ENCODE data around the gene TMEM179B.
"Not testable (repeated sequence)": the region's sequence is repeated elsewhere in the genome, so short reads cannot be mapped to it uniquely, and the experiment has no call there.

TMEM179B gene, protein sequence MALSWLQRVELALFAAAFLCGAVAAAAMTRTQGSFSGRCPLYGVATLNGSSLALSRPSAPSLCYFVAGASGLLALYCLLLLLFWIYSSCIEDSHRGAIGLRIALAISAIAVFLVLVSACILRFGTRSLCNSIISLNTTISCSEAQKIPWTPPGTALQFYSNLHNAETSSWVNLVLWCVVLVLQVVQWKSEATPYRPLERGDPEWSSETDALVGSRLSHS

DNA sequence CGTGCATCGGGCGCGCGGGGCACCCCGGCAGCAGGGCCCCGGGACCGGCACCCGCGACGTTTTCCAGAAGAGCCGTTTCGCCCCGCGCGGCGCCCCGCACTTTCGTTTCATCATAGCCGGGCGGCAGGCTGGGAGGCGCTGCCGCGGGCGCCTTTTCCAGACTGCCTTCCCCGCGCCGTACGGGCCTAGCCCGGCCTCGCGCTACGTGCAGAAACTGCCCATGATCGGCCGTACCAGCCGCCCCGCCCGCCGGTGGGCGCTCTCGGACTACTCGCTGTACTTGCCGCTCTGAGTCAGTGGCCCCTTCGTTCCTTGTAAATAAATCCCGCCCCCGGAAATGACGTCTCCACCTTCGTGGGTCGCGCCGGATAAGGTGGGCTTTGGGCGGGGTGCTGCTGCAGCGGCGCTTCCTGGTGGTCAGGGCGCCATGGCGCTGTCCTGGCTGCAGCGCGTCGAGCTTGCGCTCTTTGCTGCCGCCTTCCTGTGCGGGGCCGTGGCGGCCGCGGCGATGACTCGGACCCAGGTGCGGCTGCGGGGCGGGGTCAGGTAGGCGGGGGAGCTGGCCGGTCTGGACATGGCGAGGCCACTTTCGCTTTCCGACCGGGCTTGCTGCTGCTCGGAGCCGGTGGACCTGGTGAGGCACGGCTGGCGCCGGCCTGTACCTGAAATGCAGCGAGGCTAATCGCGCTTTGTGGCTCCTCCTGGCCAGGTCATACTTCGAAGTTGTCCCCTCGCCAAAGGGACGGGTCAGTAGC, at the start of gene TMEM179B:
TSS of gene TMEM179B (plus strand) at position 398 of the 755 bp plus-strand sequence. CDS start at position 428, 30 bp downstream.
- peak; percentile 90 for DNase-seq (ENCODE audit: low read depth, low spot score)
- peak within 1 kb of the TSS; percentile 96 for H3K27ac ChIP-seq

DNA sequence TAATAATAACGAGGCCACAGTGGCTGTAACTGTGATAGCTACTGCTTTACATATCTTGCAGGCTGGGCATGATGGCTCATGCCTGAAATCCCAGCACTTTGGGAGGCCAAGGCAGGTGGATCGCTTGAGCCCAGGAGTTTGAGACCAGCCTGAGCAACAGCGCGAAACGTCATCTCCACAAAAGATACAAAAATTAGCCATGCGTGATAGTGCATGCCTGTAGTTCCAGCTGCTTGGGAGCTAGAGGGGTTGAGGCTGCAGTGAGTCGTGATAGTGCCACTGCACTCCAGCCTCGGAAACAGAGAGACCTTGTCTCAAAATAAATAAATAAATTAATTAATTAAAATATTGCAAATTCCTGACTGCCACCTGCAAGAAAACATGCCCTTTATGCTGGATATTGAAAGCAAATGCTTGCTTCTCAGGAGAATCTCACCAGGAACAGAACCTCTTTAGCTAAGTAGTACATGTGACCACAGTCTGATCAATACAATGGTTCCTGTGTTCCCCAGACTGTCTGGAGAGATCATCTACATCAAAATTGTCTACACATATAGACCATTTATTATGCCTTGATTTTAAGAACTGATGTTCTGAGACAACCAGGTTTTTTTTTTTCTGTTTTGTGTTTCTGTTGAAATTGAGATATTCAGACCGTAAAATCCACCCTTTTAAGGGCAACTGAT, 39.6 kb upstream of the TMEM179B start:
- no peak for DNase-seq (ENCODE audit: low read depth, low spot score)
- H3K27ac ChIP-seq, result no peak overlapping the region

- H3K27ac ChIP-seq; DNase-seq (ENCODE audit: low read depth, low spot score): not testable (repeated sequence)
Measured at GRCh38 chr11:62749931-62750330, 37.3 kb upstream of the TMEM179B start.

GRCh38 chr11:62752177-62752785, 34.9 kb upstream of the TMEM179B start:
- no peak for DNase-seq (ENCODE audit: low read depth, low spot score)
- no peak overlapping the region for H3K27ac ChIP-seq

DNA sequence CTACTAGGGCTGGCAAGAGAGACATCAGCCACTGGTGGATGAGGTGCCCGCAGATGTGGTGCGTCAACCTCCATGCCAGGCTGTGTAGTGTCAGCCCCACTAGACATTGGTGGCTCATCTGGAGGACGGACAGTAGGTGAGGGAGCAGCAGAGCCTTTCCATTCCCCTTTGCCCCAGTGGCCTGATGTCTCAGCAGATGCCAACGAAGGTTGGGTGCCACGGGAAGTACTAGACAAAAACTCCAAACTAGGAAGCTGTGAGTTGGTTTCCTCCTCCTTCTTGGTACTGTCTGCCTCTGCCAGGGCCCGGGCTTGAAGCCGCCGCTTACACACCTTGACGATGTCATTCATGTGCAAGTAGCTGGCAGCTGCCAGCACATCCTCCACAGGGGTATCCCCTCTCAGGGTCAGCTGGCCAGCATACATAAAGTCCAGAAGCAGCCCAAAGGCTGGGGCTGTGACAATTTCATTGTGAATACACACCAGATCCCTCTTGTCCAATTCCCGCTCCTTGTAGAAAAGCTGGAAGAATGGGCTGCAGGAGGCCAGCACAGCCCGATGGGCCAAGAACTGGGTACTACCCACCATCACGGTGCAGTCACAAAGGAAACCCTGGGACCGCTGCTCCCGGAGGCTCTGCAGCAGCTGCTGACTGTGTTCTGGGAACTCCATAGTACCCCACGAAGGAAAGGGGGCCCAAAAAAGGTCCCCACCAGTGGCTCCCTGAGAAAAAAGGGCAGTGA, 34.0 kb upstream of the TMEM179B start:
- H3K27ac ChIP-seq, result peak overlapping the region; percentile 73
- no peak for DNase-seq (ENCODE audit: low read depth, low spot score)

GRCh38 chr11:62753736-62754603, 33.2 kb upstream of the TMEM179B start, which contains the start of gene ZBTB3:
Gene ZBTB3, minus strand, starts transcription at chr11:62754160. Its CDS starts 496 bp downstream, at chr11:62753664.
- peak; percentile 97 for DNase-seq (ENCODE audit: low read depth, low spot score)
- H3K27ac ChIP-seq, result peak within 1 kb of the TSS; percentile 73

- DNase-seq (ENCODE audit: low read depth, low spot score), result no peak
- no peak overlapping the region for H3K27ac ChIP-seq
Measured at GRCh38 chr11:62755086-62755615, 32.1 kb upstream of the TMEM179B start.

DNA sequence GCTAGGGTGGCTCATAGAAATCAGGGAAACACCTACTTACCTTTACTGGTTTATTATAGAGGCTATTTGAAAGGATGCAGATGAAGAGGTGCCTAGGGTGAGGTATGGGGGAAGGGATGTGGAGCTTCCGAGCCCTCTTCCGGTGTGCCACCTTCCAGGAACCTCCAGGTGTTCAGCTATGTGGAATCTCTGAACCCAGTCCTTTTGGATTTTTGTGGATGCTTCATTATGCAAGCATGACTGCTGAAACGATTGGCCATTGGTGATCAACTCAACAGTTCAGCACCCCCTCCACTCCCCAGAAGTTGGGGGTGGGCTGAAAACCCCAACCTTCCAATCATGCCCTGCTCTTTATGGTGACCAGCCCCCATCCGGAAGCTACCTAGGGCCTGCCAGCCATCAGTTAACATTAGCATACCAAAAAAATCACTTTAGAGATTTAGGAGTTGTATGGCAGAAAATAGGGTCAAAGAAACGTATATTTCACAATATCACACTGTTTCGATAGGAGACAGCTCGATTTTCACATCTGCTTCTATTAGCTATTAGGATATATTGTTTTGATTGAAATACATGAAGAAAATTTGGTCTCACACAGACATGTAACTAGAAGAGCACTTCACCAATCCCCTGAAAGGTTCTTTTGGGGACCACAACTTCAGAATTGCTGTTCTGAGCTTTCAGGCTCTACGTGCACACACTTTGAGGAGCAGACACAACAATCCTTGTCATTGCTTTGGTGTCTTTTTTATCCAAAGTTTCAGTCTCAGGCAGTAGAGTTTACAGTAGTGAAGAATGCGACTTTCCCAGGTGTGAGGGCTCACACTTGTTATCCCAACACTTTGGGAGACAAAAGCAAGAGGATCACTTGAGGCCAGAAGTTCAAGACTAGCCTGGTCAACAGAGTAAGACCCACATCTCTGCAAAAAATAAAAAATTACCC, 29.1 kb upstream of the TMEM179B start:
- no peak overlapping the region for H3K27ac ChIP-seq
- no peak for DNase-seq (ENCODE audit: low read depth, low spot score)

- H3K27ac ChIP-seq, result peak overlapping the region; percentile 56
- DNase-seq (ENCODE audit: low read depth, low spot score), result not testable (repeated sequence)
Measured at GRCh38 chr11:62760867-62761227, 26.4 kb upstream of the TMEM179B start.

DNA sequence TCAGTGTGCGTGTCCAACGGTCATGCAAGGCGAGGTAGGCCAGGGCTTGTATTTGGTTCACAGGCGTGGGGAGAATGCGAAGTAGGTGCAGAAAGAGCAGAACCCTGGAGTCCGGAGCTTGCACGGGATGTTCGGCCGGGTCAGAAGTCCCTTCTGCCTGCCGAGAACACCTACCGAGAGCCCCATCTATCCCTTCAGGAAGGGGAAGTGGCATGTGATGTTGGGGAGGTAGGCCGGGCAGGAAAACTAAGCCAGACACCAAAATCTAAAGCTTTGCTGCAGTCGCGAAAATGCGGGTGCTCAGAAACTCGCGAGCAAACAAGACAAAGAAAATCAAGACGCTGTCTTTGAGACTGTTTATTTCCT, 16.4 kb upstream of the TMEM179B start:
- H3K27ac ChIP-seq, result peak overlapping the region; percentile 86
- no peak for DNase-seq (ENCODE audit: low read depth, low spot score)

DNA sequence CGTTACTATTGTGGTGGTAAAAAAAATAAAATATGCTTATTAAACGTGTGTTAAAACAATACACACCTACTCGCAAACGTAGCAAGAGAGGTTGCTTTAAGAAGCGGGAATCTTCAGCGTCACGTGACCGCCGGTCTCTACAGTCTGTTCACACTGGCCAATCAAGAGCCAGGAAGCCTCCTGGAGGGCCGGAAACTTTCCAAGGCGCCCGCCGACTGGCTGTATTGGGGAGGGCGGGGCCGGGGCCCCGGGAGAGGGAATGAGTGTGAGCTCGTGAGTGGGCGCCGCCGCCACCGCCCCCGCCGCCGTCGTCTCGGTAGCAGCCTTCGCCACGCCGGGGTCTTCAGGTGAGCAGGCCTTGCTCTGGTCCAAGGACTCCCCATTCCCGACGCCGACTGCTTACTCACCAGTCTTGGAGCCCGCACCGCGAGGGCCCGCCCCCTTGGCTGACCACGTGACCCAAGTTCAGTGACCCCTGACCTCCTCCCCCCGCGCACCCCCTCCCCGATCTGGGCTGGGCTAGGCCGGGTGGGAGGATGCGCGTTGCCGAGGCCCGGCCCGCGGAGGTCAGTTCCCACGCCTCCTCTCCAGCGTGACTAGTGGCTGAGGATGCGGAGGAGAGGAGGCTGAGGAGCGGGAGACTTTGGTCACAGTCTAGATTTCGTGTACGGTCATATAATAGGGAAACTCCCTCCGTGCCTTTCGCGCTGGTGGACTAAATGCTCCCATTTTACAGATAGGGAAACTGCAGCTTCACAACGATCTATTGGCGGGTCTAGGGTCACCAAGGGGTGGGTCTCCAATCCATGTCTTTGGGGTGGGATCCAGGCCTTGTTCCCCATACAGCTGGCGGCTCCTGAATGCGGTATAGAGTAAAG, 15.8 kb upstream of the TMEM179B start, which contains the start of gene TAF6L:
TSS of gene TAF6L (plus strand) at position 253 of the 878 bp plus-strand sequence. CDS start 4,388 bp downstream, outside the sequence.
- H3K27ac ChIP-seq, result peak within 1 kb of the TSS; percentile 86
- DNase-seq (ENCODE audit: low read depth, low spot score), result peak; percentile 65

DNA sequence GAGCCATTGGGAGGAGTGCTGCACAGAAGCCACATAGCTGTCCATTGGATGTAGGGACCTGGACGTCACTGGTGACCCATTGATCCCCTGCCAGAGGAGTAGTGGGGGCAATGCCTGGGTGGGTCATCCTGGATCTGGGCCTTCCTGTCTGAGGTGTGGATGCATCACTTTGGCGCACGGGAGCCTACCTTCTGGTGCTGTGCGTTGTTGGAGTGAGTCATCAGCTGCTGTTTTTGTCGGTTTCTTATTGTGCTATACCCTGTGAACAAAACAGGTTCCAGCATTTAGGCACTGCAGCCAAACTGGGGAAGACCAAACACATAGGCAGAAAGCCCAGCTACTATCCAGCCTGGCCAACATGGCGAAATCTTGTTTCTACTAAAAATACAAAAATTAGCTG, 12.8 kb upstream of the TMEM179B start:
- no peak for DNase-seq (ENCODE audit: low read depth, low spot score)
- no peak overlapping the region for H3K27ac ChIP-seq

DNA sequence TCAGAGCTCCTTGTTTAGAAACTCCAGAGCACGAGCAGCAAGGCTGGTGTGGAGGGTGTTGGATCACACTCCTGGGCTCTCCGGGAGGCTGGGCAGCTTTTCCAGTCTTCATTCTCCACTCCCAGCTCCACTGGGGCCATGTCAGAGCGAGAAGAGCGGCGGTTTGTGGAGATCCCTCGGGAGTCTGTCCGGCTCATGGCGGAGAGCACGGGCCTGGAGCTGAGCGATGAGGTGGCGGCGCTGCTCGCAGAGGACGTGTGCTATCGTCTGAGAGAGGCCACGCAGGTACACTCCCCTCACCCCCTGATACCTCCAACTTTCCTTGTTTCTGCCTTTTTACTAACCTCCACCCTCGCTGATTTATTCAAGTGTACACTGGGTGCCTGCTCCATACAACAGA, 11.6 kb upstream of the TMEM179B start:
- no peak overlapping the region for H3K27ac ChIP-seq
- no peak for DNase-seq (ENCODE audit: low read depth, low spot score)

DNA sequence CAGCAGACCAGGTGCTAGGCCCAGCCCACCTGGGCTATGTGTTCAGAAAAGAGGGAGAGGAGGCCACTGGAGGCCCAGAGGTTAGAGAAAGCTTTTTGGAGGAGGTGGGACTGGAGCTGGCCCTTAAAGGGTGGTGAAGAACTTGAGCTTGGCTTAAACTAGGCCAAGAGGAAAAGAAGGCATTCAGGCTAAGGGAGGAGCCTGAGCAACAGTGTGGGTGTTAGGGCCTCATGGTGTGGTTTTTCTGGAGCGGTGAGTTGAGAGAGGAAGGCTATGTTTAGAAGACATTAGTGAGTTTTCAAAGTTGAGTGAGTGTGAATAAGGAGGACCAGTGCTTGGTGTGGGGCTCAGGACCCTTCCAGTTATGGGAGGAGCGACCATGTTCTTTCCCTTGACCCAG, 9.8 kb upstream of the TMEM179B start:
- H3K27ac ChIP-seq, result no peak overlapping the region
- DNase-seq (ENCODE audit: low read depth, low spot score), result no peak

DNA sequence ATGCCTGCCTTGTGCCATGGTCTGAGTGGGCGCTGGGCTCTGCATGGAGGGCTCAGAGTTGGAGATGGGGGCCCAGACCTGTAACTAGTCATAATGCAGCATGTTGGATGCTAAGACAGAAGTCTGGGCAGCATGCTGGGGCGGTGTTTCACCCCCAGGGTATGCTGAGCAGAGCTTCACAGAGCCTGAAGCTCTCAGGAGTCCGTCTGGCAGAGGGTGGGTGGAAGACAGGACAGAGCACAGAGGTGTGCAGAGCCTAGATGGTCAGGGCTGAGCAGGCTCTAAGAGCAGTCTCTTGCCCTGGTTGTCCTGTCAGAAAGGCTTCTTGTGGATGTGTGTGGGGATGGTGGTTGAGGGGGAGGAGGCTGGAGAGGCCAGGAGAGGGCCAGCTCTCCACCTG, 8.8 kb upstream of the TMEM179B start:
- no peak for DNase-seq (ENCODE audit: low read depth, low spot score)
- H3K27ac ChIP-seq, result no peak overlapping the region

DNA sequence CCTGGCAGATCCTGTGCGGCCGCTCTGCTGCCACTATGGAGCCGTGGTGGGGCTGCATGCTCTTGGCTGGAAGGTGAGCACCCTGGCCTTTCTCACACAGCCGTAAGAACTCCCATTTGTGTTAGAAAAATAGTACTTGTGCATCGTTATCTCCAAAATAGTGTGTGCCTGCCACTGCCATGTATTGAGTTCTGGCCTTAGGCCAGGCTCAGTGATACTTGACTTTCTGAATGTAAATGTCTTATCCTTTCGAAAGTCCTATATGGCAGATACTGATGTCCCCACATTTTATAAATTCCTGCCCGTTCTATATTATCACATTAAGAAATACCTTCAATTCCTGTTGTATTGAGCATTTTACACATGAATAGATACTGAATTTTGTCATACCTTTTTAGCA, 4.4 kb upstream of the TMEM179B start:
- DNase-seq (ENCODE audit: low read depth, low spot score), result no peak

More for the DNA sequence above, 4.4 kb upstream of the TMEM179B start:
- H3K27ac ChIP-seq, result no peak overlapping the region
